GM12878 (cell line): ENCODE measurements around the gene SBK2. TPM values are rescaled to one million over a fixed set of nuclear protein-coding genes. Genes with fewer than 3 reads are reported as not detected.

Experiments used
- ATAC-seq: fragments of 200-7000 bp; cut with Tn5 transposase; 3 replicates; pipeline ENCODE4 v1.9.1; 2020; ENCODE audit warnings: mild to moderate bottlenecking, moderate library complexity
- BruUV-seq: library from RNA; stranded (reverse); fragments of 400-500 nt; replicated peaks from 2 replicates; lab custom pipeline; 2021; lab: Mats Ljungman, UMichigan
- CTCF ChIA-PET: fragments of 300-600 bp; sonication (Branson Sonifier 250); formaldehyde crosslinking; extraction: SDS; loops from one replicate; lab custom pipeline; 2021; ENCODE audit warnings: inconsistent platforms; lab: Yijun Ruan, JAX
- POLR2A ChIA-PET: fragments of 350-600 bp; formaldehyde crosslinking; extraction: SDS; loops from one replicate; lab custom pipeline; 2021; ENCODE audit warnings: inconsistent platforms; lab: Charles Lee
- RAD21 ChIA-PET: fragments of 300-600 bp; sonication (Branson Sonifier 250); formaldehyde crosslinking; loops from one replicate; lab custom pipeline; 2023; ENCODE audit warnings: antibody characterized with exemption; ENCODE audit not compliant: unreplicated experiment; lab: Charles Lee
- SMC1A ChIA-PET: fragments of 300-600 bp; sonication (Branson Sonifier 250); formaldehyde crosslinking; loops from one replicate; lab custom pipeline; 2023; ENCODE audit not compliant: unreplicated experiment, uncharacterized antibody; lab: Charles Lee
- DNase-seq: peaks from one replicate; pipeline ENCODE4 v3.0.0-alpha.2; 2011; ENCODE audit warnings: low read depth, low spot score
- FAIRE-seq: peaks from 3 replicates; lab custom pipeline; 2011; peaks lifted over from hg19 to GRCh38; lab: Jason Lieb, UNC
- H2AFZ ChIP-seq: 2 replicates; pipeline ENCODE4 v1.6.0; 2011; ENCODE audit warnings: low read depth, low read length, control low read depth; ENCODE audit not compliant: control insufficient read depth
- H3K27ac ChIP-seq: 2 replicates; pipeline ENCODE4 v1.5.1; 2011; ENCODE audit warnings: control low read depth; ENCODE audit not compliant: control insufficient read depth, insufficient read depth
- H3K27me3 ChIP-seq, 2 experiments: replicated peaks in 1 of 2; 2 replicates each; pipeline versions ENCODE4 v1.6.0 to v1.6.1; 2011; ENCODE audit warnings: low read length in 1 of 2; ENCODE audit not compliant: control insufficient read depth in 2 of 2, insufficient read depth in 2 of 2
- H3K36me3 ChIP-seq, 2 experiments: 2 replicates each; pipeline ENCODE4 v1.5.1; 2011; ENCODE audit warnings: low read length in 1 of 2; ENCODE audit not compliant: control insufficient read depth in 2 of 2, insufficient read depth in 2 of 2
- H3K4me1 ChIP-seq: 2 replicates; pipeline ENCODE4 v1.6.1; 2011; ENCODE audit warnings: mild to moderate bottlenecking, low read length, moderate library complexity, mixed read lengths; ENCODE audit not compliant: control insufficient read depth, insufficient read depth
- H3K4me2 ChIP-seq: 2 replicates; pipeline ENCODE4 v1.6.0; 2011; ENCODE audit warnings: control low read depth; ENCODE audit not compliant: control insufficient read depth, insufficient read depth
- H3K4me3 ChIP-seq: fragments of 200-600 bp; sonication (generic); 2 replicates; pipeline ENCODE4 v1.5.1; 2016
- H3K79me2 ChIP-seq: 2 replicates; pipeline ENCODE4 v1.6.0; 2011; ENCODE audit warnings: low read length; ENCODE audit not compliant: control insufficient read depth, insufficient read depth
- H3K9ac ChIP-seq: 2 replicates; pipeline ENCODE4 v1.8.0; 2011; ENCODE audit warnings: low read length, control low read depth, mixed read lengths; ENCODE audit not compliant: control insufficient read depth, insufficient read depth
- H3K9me3 ChIP-seq: replicated peaks from 3 replicates; pipeline ENCODE4 v1.5.1; 2011; ENCODE audit warnings: mild to moderate bottlenecking, low read length; ENCODE audit not compliant: control insufficient read depth, insufficient read depth
- H4K20me1 ChIP-seq: 2 replicates; pipeline ENCODE4 v1.6.0; 2011; ENCODE audit not compliant: control insufficient read depth, insufficient read depth
- ASH2L ChIP-seq: fragments of 300-600, 200-600 bp; sonication (generic); IDR thresholded peaks from 2 replicates; pipeline ENCODE4 v1.6.1; 2017; ENCODE audit warnings: low read depth, mild to moderate bottlenecking, borderline replicate concordance
- BACH1 ChIP-seq: fragments of 450-650 bp; IDR thresholded peaks from 2 replicates; pipeline ENCODE4 v1.6.1; 2017; ENCODE audit warnings: mild to moderate bottlenecking, borderline replicate concordance
- EED ChIP-seq: sonication (generic); IDR thresholded peaks from 2 replicates; pipeline ENCODE4 v1.6.1; 2016; ENCODE audit warnings: antibody characterized with exemption, low read depth
- ELK1 ChIP-seq: IDR thresholded peaks from 2 replicates; pipeline ENCODE4 v1.6.1; 2012; ENCODE audit warnings: low read depth, low read length, improper control_type of control experiment
- IRF3 ChIP-seq: fragments of 450-650 bp; IDR thresholded peaks from 2 replicates; pipeline ENCODE4 v1.6.1; 2014; ENCODE audit warnings: mild to moderate bottlenecking
- KLF5 ChIP-seq: fragments of 450-650 bp; IDR thresholded peaks from 2 replicates; pipeline ENCODE4 v1.6.1; 2014; ENCODE audit warnings: mild to moderate bottlenecking; ENCODE audit not compliant: partially characterized antibody
- MTA2 ChIP-seq: fragments of 450-650 bp; IDR thresholded peaks from 2 replicates; pipeline ENCODE4 v1.6.1; 2016; ENCODE audit warnings: low read depth, mild to moderate bottlenecking, moderate library complexity
- NFIC ChIP-seq: IDR thresholded peaks from 2 replicates; pipeline ENCODE4 v1.6.1; 2012; ENCODE audit warnings: low read depth, mild to moderate bottlenecking, inconsistent platforms, low read length, moderate library complexity
- PML ChIP-seq: IDR thresholded peaks from 2 replicates; pipeline ENCODE4 v1.6.1; 2012; ENCODE audit warnings: low read length, inconsistent platforms
- RAD21 ChIP-seq: IDR thresholded peaks from 2 replicates; pipeline ENCODE4 v1.6.1; 2011; ENCODE audit warnings: mild to moderate bottlenecking, low read depth, low read length, moderate library complexity; ENCODE audit not compliant: insufficient read depth
- SMAD5 ChIP-seq: IDR thresholded peaks from 2 replicates; pipeline ENCODE4 v1.6.1; 2016; ENCODE audit warnings: antibody characterized with exemption, low read depth
- TARDBP ChIP-seq: IDR thresholded peaks from 2 replicates; pipeline ENCODE4 v1.6.1; 2016; ENCODE audit warnings: borderline replicate concordance
- TCF7 ChIP-seq: IDR thresholded peaks from 2 replicates; pipeline ENCODE4 v1.6.1; 2014; ENCODE audit warnings: antibody characterized with exemption, borderline replicate concordance
- WGBS: methylation state at CpG from one replicate; pipeline ENCODE4 v1.1.6; 2016; ENCODE audit warnings: low lambda C conversion rate; ENCODE audit not compliant: insufficient replicate concordance, insufficient coverage; ENCODE audit errors: missing lambda C conversion rate; 5-methylcytosine and 5-hydroxymethylcytosine counted together
- in situ Hi-C: fragments of 300-500 bp; cut with MboI; formaldehyde crosslinking; loops from 9 replicates; pipeline ENCODE4 v1.14.3; 2018; ENCODE audit warnings: mixed read lengths
- intact Hi-C: fragments of 100-400 bp; cut with micrococcal nuclease; formaldehyde crosslinking; loops from one replicate; pipeline ENCODE4 v1.14.2; 2022; ENCODE audit not compliant: unreplicated experiment
- polyA plus RNA-seq, 11 experiments: library from polyadenylated mRNA; depleted of rRNA in 4 of 11; unstranded in 6 of 11; stranded (reverse) in 5 of 11; fragments of >200 nt; fragmentation: Nextera tagmentation in 4 of 11; fragmentation: Illumina TruSeq in 1 of 11; extraction: Ambion mirVana in 4 of 11; extraction: Trizol in 1 of 11; gene quantifications; 1 replicate in 1 of 11; 2 replicates in 10 of 11; pipeline versions ENCODE4 v1.2.1 to v1.2.3, GENCODE V29; 2011 to 2016; ENCODE audit warnings: inconsistent platforms in 2 of 11, missing spikeins in 2 of 11, low read depth in 1 of 11
- total RNA-seq, 4 experiments: library from RNA; depleted of rRNA in 3 of 4; stranded (reverse); fragments of >200 nt in 3 of 4; fragmentation: Illumina TruSeq in 1 of 4; extraction: Trizol in 1 of 4; gene quantifications; 2 replicates each; pipeline versions ENCODE4 v1.2.1 to v1.2.3, GENCODE V29; 2013 to 2021

SBK2 gene
- total and polyA plus RNA-seq, 10 of the 15 experiments (the other 5 are each of a cell fraction or from before 2014, with no cell fraction given) = not detected

- ATAC-seq = no peak
- ChIA-PET RAD21 (interaction anchor here (1.2 kb wide), 1 partner anchor 31 kb away, joined by 4 read pairs; no protein-coding TSS in a partner anchor), CTCF (interaction anchor here (1.0 to 1.1 kb wide), 2 partner anchors 16 to 31 kb away, joined by 3 to 4 read pairs; no protein-coding TSS in a partner anchor), POLR2A (interaction anchor here (1.1 kb wide), 1 partner anchor 8 kb away, joined by 3 read pairs; no protein-coding TSS in a partner anchor), SMC1A (interaction anchor here (0.5 to 1.5 kb wide), 2 partner anchors 11 to 77 kb away, joined by 3 to 4 read pairs; no protein-coding TSS in a partner anchor)
- no peak for DNase-seq
- Histone ChIP-seq H3K79me2 (no peaks in the 10 kb centered on the region), H3K4me3 (no peak overlapping the region), H3K36me3 (no peaks in the 10 kb centered on the region), H3K27me3 (no peaks in the 10 kb centered on the region; a peak in 1 of 4 replicates), H3K4me2 (no peak overlapping the region), H4K20me1 (no peaks in the 10 kb centered on the region), H3K27ac (no peak overlapping the region), H3K9ac (no peak overlapping the region), H2AFZ (no peak overlapping the region), H3K4me1 (peaks cover 2% of the 10 kb centered on the region), H3K9me3 (no peaks in the 10 kb centered on the region)
- BruUV-seq = no TSS peak
- 0% methylated on average over 2 of the region's 2 CpGs for WGBS
- intact Hi-C loops = no loop called here
- in situ Hi-C loops = no loop called here
- no peak for FAIRE-seq
- TF ChIP-seq TCF7 (no peak), IRF3 (no peak), ASH2L (no peak), PML (no peak), NFIC (no peak), MTA2 (no peak), TARDBP (no peak), ELK1 (no peak), EED (no peak), KLF5 (no peak), SMAD5 (no peak), RAD21 (no peak), BACH1 (no peak)
These were observed 38.6 kb downstream of the SBK2 start for GRCh38 chr19:55498246-55498840.
